A549 treated with ZK216348 at 1 μM for 4 hours (cell line): ENCODE data around the gene MCMBP. TPM values are rescaled to one million over a fixed set of nuclear protein-coding genes. Genes with fewer than 3 reads are reported as not detected.

ENCODE experiments used
- total RNA-seq: library from RNA; stranded (reverse); fragments of 200-300 nt; extraction: Qiagen RNA extraction; gene quantifications from 5 replicates; pipeline ENCODE4 v1.2.3, GENCODE V29; 2022; ENCODE audit warnings: low read depth

Gene MCMBP, protein sequence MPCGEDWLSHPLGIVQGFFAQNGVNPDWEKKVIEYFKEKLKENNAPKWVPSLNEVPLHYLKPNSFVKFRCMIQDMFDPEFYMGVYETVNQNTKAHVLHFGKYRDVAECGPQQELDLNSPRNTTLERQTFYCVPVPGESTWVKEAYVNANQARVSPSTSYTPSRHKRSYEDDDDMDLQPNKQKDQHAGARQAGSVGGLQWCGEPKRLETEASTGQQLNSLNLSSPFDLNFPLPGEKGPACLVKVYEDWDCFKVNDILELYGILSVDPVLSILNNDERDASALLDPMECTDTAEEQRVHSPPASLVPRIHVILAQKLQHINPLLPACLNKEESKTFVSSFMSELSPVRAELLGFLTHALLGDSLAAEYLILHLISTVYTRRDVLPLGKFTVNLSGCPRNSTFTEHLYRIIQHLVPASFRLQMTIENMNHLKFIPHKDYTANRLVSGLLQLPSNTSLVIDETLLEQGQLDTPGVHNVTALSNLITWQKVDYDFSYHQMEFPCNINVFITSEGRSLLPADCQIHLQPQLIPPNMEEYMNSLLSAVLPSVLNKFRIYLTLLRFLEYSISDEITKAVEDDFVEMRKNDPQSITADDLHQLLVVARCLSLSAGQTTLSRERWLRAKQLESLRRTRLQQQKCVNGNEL
- 80.4 to 97.6 TPM (median 89.8 TPM) in 5 replicates for total RNA-seq

DNA sequence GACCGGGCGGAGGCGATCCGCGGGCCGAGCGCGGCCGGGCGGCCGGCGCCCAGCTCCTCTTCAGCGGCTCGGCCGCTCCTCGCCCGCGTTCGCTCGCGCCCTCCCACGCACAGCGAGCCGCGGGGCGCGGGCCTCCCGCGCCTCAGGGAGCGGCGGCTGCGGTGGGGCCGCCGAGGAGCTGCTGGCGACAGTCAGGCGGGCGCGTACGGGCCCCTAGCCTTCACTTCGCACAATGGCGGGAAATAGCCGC lies at the start of gene MCMBP:
MCMBP (minus strand) TSS at position 234 of the 250 bp plus-strand sequence. CDS start 259 bp downstream, outside the sequence.

DNA sequence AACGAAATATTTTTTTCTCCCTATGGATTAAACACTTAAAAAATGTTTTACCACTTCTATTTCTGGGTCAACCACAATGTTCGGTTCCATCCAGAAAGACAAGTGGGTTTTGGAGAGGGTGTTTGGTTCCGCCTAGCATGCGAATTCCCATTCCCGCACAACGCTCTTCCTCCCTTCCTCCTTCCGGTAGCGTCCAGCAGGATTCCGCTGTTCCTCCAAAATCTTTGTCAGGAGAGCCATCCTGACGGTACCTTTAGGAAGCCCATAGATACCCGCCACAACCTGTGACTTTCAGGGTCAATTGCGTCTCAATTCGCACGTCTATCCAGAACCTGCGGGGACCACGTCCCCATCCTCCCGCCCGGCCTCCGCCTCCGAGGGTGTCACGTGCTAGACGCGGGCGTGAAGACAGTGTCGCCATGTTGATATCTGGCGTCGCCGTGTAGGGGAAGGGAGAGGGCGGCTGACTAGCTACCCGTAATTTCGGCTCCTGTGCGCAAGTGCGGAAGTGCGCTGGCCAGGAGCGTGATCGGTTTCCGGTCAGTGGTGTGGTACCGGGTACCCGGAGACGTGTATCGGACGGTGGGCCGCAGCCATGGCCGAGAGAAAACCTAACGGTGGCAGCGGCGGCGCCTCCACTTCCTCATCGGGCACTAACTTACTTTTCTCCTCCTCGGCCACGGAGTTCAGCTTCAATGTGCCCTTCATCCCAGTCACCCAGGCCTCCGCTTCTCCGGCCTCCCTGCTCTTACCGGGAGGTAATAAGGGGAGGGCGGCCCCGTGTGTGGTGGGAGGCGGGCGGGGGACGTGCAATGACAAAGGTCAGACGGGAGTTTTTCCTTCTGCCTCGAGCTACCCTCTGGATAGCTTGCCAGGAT lies 19.8 kb upstream of the MCMBP start, which contains the start of gene SEC23IP:
SEC23IP (plus strand) TSS at position 543 of the 878 bp plus-strand sequence; CDS start at position 596, 53 bp downstream.

Other genes starting within 250 kb of the MCMBP start
- gene BAG3, start 221.5 kb downstream of the MCMBP start, total RNA-seq: 153 to 221 TPM (median 220 TPM) in 5 replicates
- 7.0 to 11.2 TPM (median 9.6 TPM) in 5 replicates for gene INPP5F, start 146.8 kb downstream of the MCMBP start, total RNA-seq
- 41.6 to 66.5 TPM (median 55.0 TPM) in 5 replicates for gene SEC23IP, start 19.9 kb upstream of the MCMBP start, total RNA-seq